ENCODE results near the gene DDX59. TPM values are rescaled to one million over a fixed set of nuclear protein-coding genes. Genes with fewer than 3 reads are reported as not detected.

Gene DDX59
- total RNA-seq, 4 donors from 2014 or later: 15.1 to 30.4 (median 18.5) TPM

GRCh38 chr1:200673952-200674823, 4.5 kb upstream of the DDX59 start:
- no peak for ATAC-seq (ENCODE audit: low FRiP score)
- TF ChIP-seq, protein P1, sequence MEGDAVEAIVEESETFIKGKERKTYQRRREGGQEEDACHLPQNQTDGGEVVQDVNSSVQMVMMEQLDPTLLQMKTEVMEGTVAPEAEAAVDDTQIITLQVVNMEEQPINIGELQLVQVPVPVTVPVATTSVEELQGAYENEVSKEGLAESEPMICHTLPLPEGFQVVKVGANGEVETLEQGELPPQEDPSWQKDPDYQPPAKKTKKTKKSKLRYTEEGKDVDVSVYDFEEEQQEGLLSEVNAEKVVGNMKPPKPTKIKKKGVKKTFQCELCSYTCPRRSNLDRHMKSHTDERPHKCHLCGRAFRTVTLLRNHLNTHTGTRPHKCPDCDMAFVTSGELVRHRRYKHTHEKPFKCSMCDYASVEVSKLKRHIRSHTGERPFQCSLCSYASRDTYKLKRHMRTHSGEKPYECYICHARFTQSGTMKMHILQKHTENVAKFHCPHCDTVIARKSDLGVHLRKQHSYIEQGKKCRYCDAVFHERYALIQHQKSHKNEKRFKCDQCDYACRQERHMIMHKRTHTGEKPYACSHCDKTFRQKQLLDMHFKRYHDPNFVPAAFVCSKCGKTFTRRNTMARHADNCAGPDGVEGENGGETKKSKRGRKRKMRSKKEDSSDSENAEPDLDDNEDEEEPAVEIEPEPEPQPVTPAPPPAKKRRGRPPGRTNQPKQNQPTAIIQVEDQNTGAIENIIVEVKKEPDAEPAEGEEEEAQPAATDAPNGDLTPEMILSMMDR (IDR thresholded peaks at IDR 0.05): no peak
- no peak for DNase-seq (ENCODE audit: low spot score)

GRCh38 chr1:200671235-200671786, 1.6 kb upstream of the DDX59 start:
- DNase-seq (ENCODE audit: low spot score): no peak
- no peak for ATAC-seq (ENCODE audit: low FRiP score)
- TF ChIP-seq, protein P1 (IDR thresholded peaks at IDR 0.05): no peak

GRCh38 chr1:200670242-200671118, 773 bp upstream of the DDX59 start:
- TF ChIP-seq, protein P1 (IDR thresholded peaks at IDR 0.05): no peak
- ATAC-seq (ENCODE audit: low FRiP score) (peak; percentile 18), DNase-seq (ENCODE audit: low spot score) (no peak)

GRCh38 chr1:200668514-200669313, 993 bp downstream of the DDX59 start:
- DNase-seq (ENCODE audit: low spot score) (no peak), ATAC-seq (ENCODE audit: low FRiP score) (no peak)
- TF ChIP-seq, protein P1 (IDR thresholded peaks at IDR 0.05): no peak

DNA sequence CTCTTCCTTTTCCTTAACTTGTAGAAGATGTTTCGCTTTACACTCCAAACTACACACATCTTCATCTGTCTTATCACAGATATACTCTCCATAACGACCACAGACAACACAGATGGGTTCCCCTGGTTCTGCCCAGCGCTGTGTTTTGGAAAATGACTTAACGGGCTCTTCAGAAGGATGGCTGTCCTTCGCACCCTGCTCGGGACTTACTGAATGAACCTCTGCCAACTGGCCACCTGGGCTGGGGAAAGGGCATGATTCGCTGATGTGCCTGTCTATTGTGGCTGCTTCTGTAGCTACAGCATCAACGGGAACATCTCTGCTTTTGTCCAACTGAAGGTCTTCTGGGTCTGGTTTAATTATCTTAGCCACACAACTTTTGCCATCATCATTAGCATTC, 3.4 kb downstream of the DDX59 start:
- no peak for ATAC-seq (ENCODE audit: low FRiP score)
- DNase-seq (ENCODE audit: low spot score): no peak
- TF ChIP-seq, protein P1 (IDR thresholded peaks at IDR 0.05): no peak

GRCh38 chr1:200665861-200666260, 3.8 kb downstream of the DDX59 start:
- TF ChIP-seq, protein P1 (IDR thresholded peaks at IDR 0.05): no peak
- no peak for DNase-seq (ENCODE audit: low spot score)
- ATAC-seq (ENCODE audit: low FRiP score): no peak

Measured in omental fat pad (tissue), 4 donors.